CD4-positive, alpha-beta T cell treated with Interleukin-15 for 4 hours (primary cell): ENCODE data around the gene SEC22A.
"Not testable (repeated sequence)": the region's sequence is repeated elsewhere in the genome, so short reads cannot be mapped to it uniquely, and the experiment has no call there.

ENCODE experiments used
- DNase-seq: peaks from one replicate; pipeline ENCODE4 v3.0.0-alpha.2; 2020; ENCODE audit warnings: low spot score

The SEC22A gene

GRCh38 chr3:123180791-123181190, 21.0 kb upstream of the SEC22A start:
- DNase-seq: no peak

DNA sequence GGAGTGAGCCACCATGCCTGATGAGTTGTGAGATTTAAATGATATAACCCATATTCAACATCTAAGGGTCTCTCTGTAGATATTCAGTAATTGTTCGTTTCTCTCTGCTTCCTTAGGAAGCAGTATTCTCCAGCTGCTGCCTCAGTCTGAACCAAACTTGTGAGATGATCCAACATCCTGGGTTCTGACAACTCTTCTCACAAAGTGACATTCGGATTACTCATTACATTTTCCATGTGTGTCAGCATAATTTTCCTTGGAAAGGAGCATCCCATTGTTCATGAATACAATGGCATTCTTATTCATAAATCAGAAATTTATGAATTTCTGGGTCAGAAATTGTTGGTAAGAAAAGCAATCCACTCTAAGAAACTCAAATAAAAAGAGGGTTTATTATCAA, 15.0 kb upstream of the SEC22A start:
- no peak for DNase-seq

DNA sequence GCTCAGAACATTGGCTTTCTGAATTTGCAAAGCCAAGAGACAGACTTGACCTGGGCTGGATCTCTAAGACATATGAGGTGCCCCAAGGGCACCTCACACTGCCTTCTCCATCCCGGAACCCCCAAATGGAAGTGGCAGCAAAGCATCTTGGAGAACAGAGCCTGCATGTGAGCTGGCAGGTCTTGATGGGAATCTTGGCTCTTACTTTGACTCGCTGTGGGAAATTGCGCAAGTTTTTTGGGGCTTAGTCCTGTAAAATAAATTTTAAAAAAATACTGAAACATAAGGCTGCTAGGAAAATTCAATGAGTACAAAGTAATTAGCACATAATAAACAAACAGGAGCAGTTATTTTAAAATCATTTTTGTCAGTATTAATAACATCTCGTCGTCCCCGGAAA, 13.7 kb upstream of the SEC22A start:
- DNase-seq: no peak

DNA sequence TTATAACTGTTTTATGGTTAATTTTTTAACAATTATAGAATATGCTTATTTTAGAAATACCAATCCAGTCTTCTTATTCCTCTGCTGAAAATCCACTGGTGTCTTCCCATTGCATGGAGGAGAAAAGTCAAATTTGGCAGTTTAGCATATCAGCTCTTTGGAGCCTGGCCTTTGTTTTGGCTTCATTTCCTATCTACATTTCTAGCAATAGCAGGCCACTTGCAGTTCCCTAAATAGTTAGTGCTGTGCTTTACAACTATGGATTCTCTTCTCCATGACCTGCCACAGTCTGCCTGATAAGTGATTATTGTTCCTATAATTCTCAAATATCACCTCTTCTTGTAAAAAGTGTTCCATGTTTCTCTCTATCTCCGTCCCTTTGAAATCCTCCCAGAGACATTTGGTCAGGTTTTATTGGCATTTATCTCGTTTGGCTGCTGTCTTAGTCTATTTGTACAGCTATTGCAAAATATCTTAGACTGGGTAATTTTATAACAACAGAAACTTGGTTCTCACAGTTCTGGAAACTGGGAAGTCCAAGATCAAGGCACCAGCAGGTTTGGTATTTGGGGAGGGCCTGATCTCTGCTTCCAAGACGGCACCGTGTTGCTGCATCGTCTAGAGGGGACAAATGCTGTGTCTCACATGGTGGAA, 8.2 kb upstream of the SEC22A start:
- DNase-seq: no peak

- no peak for DNase-seq
Measured at GRCh38 chr3:123194552-123194951, 7.2 kb upstream of the SEC22A start.

DNA sequence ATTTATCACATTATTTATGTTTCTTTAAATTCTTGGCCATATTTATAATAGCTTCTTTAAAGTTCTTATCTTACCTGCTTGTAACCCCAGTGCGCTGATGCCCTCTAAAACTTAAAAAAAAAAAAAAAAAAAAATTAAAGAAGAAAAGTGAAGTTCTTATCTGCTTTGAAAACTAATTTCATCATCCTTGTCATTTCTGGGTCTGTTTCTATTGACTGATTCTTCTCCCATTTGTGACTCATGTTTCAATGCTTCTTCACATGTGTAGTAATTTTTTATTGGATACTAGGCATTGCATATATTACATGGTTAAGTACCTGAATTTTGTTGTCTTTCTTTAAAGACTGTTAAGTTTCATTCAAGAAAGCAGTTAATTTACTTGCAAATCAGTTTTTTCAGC, 3.4 kb upstream of the SEC22A start:
- no peak for DNase-seq

DNA sequence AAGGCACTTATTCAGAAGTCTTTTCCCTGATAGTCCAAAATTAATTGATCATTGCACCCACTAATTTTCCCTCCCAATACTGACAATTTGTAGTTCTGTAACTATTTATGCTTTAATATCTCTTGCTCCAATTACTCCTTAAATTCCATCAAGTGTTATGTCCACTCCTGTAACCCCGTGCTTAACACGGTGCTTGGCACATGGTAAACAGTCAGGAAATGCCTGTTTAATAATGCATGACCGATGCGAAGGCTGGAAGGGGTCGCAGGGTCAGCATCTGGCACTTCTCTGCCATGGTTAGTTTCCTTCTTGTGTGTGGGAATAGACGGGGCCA, 553 bp upstream of the SEC22A start:
- no peak for DNase-seq

- no peak for DNase-seq
Measured at GRCh38 chr3:123202451-123202850, 708 bp downstream of the SEC22A start.

GRCh38 chr3:123218990-123219389, 17.2 kb downstream of the SEC22A start:
- DNase-seq: no peak

GRCh38 chr3:123221369-123221768, 19.6 kb downstream of the SEC22A start:
- DNase-seq: not testable (repeated sequence)

GRCh38 chr3:123225016-123225415, 23.3 kb downstream of the SEC22A start:
- DNase-seq: no peak

DNA sequence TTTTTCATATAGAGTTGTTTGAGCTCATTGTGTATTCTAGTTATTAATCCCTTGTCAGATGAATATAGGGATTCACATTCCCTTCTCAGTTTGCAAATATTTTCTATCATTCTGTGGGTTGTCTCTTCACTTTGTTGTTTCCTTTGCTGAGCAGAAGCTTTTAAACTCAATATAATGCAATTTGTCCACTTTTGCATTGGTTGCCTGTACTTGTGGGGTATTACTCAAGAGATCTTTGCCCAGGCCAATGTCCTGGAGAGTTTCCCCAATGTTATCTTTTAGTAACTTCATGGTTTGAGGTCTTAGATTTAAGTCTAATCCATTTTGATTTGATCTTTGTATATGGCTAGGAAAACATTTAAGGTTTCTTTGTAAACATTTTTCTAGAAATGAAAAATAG, 24.8 kb downstream of the SEC22A start:
- DNase-seq: no peak

- DNase-seq: no peak
Measured at GRCh38 chr3:123229145-123229544, 27.4 kb downstream of the SEC22A start.

DNA sequence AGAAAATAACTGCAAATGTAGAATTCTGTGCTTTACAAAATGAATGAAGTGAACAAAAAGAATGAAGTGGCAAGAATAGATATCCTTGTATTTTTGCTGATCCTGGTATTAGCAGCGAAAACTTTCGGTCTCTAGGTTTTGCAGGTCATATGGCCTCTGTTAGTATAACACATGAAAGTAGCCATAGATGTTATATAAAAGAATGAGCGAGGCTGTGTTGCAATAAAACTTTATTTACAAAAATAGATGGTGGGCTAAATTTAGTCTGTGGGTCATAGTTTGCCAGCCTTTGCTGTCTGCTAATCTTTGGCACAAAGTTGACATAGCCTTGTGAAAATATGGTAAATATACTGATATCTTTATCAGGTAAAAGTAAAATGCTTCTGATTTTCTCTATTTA, 35.2 kb downstream of the SEC22A start:
- DNase-seq: no peak

DNA sequence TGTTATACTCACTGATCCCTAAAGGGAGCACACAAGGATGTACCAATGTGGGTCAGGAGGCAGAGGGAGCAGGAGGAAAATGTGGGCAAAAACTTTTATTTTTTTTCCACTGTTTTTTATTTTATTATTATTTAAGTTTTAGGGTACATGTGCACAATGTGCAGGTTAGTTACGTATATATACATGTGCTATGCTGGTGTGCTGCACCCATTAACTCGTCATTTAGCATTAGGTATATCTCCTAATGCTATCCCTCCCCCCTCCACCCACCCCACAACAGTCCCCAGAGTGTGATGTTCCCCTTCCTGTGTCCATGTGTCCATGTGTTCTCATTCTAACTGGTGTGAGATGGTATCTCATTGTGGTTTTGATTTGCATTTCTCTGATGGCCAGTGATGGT, 37.4 kb downstream of the SEC22A start:
- not testable (repeated sequence) for DNase-seq

- no peak for DNase-seq
Measured at GRCh38 chr3:123239756-123240155, 38.0 kb downstream of the SEC22A start.

DNA sequence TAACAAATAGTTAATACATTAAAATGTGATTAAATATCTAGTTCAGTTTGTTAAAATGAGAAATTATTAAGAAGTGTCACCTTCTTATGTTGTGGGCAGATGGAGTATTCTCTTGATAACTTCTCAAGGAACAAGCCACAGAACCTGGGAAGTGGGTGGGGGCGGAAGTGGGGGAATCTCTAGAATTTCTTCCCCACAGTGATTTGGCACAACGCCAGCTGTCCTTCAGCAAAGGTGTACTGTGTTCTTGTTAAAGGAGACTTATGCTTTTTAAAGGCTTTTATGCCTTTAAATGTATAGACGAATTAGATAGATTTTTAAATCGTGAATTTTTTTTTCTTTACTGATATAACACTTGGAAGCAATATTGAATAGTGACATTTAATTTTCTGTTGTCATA, 42.4 kb downstream of the SEC22A start:
- DNase-seq: peak; percentile 14

GRCh38 chr3:123246866-123247265, 45.1 kb downstream of the SEC22A start:
- no peak for DNase-seq

- no peak for DNase-seq
Measured at GRCh38 chr3:123256256-123256655, 54.5 kb downstream of the SEC22A start.

DNA sequence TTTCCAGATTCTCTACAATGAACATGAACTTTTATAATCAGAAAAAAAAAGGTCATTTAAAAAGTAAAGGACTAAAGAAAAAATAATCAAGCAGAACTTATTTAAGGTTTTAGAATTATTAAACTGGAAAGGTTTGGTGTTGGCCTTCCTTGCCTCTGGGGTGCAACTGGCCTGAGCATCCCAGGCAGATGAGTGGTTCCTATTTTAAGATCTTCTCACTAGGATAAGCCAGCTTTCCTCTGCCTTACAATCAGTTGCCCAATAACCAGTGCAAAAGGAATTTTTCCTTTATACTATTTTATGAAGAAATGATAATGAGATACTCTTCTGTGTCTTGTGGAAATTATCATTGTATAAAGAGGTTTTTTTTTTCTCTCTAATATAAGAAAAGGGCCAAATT, 56.6 kb downstream of the SEC22A start:
- no peak for DNase-seq

DNA sequence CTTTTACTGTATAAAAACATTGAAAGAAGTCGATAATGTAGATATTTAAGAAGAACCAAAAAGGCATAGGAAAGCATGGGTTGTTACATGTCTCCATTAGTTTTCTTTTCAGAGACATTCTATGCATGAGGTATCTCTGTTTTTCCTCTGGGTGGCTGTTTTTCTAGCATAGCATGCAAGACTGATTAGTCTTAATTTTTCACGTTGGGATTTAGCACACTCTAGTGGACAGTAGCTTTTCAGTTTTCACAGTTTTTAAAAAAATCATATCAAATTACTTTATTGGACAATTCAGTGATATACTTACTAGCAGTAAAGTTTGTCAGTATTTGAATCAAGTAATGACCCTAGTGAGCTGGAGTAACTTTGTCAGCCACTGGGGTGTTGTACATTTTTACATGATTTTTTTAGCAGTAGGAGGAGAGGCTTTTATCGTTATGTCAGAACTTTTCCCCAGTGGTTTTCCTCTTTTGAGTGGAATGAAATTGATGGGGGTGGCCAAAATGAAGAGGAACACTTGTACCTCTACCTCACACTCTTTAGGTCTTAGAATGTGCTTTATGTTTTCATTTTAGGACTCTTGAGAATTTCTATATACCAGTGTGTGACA, 57.2 kb downstream of the SEC22A start:
- peak; percentile 5 for DNase-seq

- DNase-seq: no peak
Measured at GRCh38 chr3:123261666-123262065, 59.9 kb downstream of the SEC22A start.

- DNase-seq: no peak
Measured at GRCh38 chr3:123262226-123262625, 60.5 kb downstream of the SEC22A start.

DNA sequence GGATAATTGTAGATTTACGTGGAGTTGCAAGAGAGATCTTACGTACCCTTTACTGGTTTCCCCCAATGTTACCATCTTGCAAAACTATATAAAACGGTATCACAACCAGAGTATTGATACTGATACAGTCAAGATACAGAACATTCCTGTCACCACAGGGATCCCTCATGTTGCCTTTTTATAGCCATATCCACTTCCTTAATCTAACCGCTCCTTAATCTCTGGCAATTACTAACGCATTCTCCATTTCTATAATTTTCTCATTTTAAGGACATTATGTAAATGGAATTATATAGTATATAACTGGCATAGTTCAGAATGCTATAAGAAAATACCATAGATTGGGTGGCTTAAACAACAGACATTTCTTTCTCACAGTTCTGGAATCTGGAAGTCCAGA, 61.1 kb downstream of the SEC22A start:
- DNase-seq: no peak
